ENCODE measurements around the gene TSGA10IP.

DNA sequence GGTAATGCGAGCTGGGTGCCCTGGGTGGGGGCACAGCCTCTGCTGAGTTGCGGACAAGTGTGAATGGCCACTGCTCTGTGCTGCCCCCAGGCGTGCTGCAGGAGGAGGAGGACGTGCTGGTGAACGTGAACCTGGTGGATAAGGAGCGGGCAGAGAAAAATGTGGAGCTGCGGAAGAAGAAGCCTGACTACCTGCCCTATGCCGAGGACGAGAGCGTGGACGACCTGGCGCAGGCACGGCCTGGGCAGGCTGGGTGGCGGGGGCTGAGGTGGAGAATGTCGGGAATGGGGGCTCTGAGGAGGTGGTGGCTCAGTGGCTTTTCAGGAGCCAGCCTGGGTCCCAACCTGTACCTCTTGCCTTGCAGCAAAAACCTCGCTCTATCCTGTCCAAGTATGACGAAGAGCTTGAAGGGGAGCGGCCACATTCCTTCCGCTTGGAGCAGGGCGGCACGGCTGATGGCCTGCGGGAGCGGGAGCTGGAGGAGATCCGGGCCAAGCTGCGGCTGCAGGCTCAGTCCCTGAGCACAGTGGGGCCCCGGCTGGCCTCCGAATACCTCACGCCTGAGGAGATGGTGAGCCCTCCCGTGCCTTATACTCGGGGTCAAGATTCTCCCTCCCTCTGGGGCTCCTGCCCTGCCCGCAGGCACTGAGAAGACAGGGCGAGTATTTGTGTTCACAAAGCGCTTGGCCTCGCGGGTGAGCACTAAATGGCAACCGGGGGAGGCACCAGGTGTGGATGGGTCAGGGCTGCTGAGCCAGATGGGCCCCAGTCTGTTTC lies 20.9 kb downstream of the TSGA10IP start:
- TF ChIP-seq CTCF (IDR thresholded peaks at IDR 0.05 in 2 of 3, conservative IDR thresholded peaks at IDR 0.05 in 1 of 3; ENCODE audit: control insufficient read depth in 2 of 3, extremely low read depth in 1 of 3, insufficient read depth in 1 of 3, low read depth in 3 of 3, low read length in 3 of 3) = no peak
- TF ChIP-seq, protein P1, sequence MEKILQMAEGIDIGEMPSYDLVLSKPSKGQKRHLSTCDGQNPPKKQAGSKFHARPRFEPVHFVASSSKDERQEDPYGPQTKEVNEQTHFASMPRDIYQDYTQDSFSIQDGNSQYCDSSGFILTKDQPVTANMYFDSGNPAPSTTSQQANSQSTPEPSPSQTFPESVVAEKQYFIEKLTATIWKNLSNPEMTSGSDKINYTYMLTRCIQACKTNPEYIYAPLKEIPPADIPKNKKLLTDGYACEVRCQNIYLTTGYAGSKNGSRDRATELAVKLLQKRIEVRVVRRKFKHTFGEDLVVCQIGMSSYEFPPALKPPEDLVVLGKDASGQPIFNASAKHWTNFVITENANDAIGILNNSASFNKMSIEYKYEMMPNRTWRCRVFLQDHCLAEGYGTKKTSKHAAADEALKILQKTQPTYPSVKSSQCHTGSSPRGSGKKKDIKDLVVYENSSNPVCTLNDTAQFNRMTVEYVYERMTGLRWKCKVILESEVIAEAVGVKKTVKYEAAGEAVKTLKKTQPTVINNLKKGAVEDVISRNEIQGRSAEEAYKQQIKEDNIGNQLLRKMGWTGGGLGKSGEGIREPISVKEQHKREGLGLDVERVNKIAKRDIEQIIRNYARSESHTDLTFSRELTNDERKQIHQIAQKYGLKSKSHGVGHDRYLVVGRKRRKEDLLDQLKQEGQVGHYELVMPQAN (conservative IDR thresholded peaks at IDR 0.05) = no peak
- TF ChIP-seq POLR2AphosphoS5 (IDR thresholded peaks at IDR 0.05; ENCODE audit: low read length) = no peak
- no peak for TF ChIP-seq PBX3 (IDR thresholded peaks at IDR 0.05; ENCODE audit: insufficient replicate concordance, low read depth, low read length)
- TF ChIP-seq REST (IDR thresholded peaks at IDR 0.05; ENCODE audit: low read depth, low read length) = no peak
- no peak for TF ChIP-seq POLR2A (IDR thresholded peaks at IDR 0.05; ENCODE audit: low read depth, low read length)
- no peak for TF ChIP-seq RCOR1 (conservative IDR thresholded peaks at IDR 0.05; ENCODE audit: low read depth, low read length)
- TF ChIP-seq EGR1 (IDR thresholded peaks at IDR 0.05; ENCODE audit: borderline replicate concordance in 1 of 2, low read depth in 2 of 2, low read length in 2 of 2) = no peak
- no peak for TF ChIP-seq ZSCAN29 (IDR thresholded peaks at IDR 0.05)
- TF ChIP-seq CREM (IDR thresholded peaks at IDR 0.05; ENCODE audit: low read depth) = no peak
- TF ChIP-seq BHLHE40 (IDR thresholded peaks at IDR 0.05; ENCODE audit: borderline replicate concordance in 1 of 2, low read depth in 2 of 2, low read length in 1 of 2) = no peak
- no peak for TF ChIP-seq SRF (IDR thresholded peaks at IDR 0.05; ENCODE audit: low read depth in 2 of 2, low read length in 2 of 2)
- TF ChIP-seq, protein P2, sequence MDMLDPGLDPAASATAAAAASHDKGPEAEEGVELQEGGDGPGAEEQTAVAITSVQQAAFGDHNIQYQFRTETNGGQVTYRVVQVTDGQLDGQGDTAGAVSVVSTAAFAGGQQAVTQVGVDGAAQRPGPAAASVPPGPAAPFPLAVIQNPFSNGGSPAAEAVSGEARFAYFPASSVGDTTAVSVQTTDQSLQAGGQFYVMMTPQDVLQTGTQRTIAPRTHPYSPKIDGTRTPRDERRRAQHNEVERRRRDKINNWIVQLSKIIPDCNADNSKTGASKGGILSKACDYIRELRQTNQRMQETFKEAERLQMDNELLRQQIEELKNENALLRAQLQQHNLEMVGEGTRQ (IDR thresholded peaks at IDR 0.05; ENCODE audit: borderline replicate concordance, low read depth, low read length) = no peak
